Muscle layer of colon (tissue), 2 donors: ENCODE data around the gene CPT1B.

ENCODE experiments used
- H3K27ac ChIP-seq: one replicate; pipeline ENCODE4 v1.7.0; 2013; ENCODE audit warnings: low read depth, mild to moderate bottlenecking, low read length, moderate library complexity
- H3K27me3 ChIP-seq, 2 donors: one replicate each; pipeline ENCODE4 v1.7.0; 2013; ENCODE audit warnings: low read length in 2 of 2, mild to moderate bottlenecking in 2 of 2; ENCODE audit not compliant: insufficient read depth in 2 of 2, control insufficient read depth in 1 of 2
- H3K36me3 ChIP-seq: one replicate; pipeline ENCODE4 v1.7.0; 2013; ENCODE audit warnings: mild to moderate bottlenecking, low read length; ENCODE audit not compliant: insufficient read depth
- H3K4me1 ChIP-seq: one replicate; pipeline ENCODE4 v1.7.0; 2013; ENCODE audit warnings: mild to moderate bottlenecking, low read length; ENCODE audit not compliant: insufficient read depth
- H3K4me3 ChIP-seq, 2 donors: one replicate each; pipeline ENCODE4 v1.7.0; 2013; ENCODE audit warnings: low read length in 2 of 2, low read depth in 1 of 2, mild to moderate bottlenecking in 1 of 2, moderate library complexity in 1 of 2
- H3K9ac ChIP-seq: one replicate; pipeline ENCODE4 v1.7.0; 2013; ENCODE audit warnings: low read length
- H3K9me3 ChIP-seq: one replicate; pipeline ENCODE4 v1.7.0; 2013; ENCODE audit warnings: mild to moderate bottlenecking, low read length
- donor health status: abdominal sarcoma.
- donor health status: Adenocarcinoma of cecum.

Gene CPT1B

DNA sequence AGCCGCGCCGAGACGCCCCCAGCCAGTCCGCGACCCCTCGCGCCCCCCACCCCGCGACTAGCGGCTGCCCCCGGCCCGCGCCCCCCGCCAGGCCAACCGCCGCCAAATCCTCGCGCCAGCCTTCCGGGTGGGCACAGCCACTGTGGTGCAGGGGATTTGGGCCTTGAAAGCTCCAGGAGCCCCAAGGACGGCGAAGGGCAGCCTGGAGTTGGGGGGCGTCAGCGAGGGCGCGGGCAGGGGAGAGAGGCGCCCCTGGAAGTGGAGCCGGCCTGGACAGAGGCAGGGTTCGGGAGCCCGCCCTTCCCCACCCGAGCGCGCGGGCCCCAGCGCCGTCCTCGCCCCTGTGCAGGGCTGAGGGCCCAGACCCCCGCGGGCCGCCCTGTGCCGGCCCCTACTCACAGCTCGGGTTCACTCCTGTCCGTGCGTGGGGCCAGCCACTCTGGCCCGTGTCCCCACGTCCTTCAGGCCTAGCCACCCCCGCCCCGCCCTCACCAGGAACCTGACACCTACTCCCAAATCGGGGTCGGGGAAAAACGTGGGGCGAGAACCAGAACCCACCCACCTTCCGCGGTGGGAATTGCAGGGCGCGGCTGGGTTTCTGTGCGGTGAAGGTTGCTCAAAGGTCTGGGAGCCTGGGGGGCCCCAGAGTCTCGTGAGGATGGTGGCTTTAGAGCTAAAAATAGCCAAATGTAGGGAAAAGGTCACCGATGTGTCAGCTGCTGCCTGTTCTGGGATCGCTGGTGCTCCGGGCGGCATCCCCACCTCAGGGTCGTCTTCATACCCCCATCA, at the start of gene CPT1B:
Gene CPT1B, minus strand, starts transcription at position 441 of the 789 bp plus-strand sequence. CDS start 512 bp downstream, outside the sequence.
- Histone ChIP-seq H3K9ac (no peak within 1 kb of the TSS), H3K36me3 (peaks cover 4% of the 10 kb centered on the region), H3K4me1 (peaks cover 18% of the 10 kb centered on the region), H3K9me3 (no peaks in the 10 kb centered on the region), H3K27ac (no peak within 1 kb of the TSS), H3K27me3 (peaks cover 0 to 15% of the 10 kb centered on the region in 2 donors), H3K4me3 (no peak within 1 kb of the TSS)

GRCh38 chr22:50626850-50627641, 48.8 kb upstream of the CPT1B start:
- Histone ChIP-seq H3K27me3 (no peaks in the 10 kb centered on the region), H3K4me1 (peaks cover 14% of the 10 kb centered on the region), H3K36me3 (no peaks in the 10 kb centered on the region), H3K27ac (peak overlapping the region; percentile 84), H3K9ac (no peak overlapping the region), H3K9me3 (no peaks in the 10 kb centered on the region), H3K4me3 (peak overlapping the region; percentile 72 to 76)

GRCh38 chr22:50626314-50626849, 48.2 kb upstream of the CPT1B start:
- no peaks in the 10 kb centered on the region for H3K9me3 ChIP-seq
- H3K9ac ChIP-seq, result no peak overlapping the region
- no peak overlapping the region for H3K27ac ChIP-seq
- no peaks in the 10 kb centered on the region for H3K36me3 ChIP-seq
- no peak overlapping the region for H3K4me3 ChIP-seq
- H3K27me3 ChIP-seq, result peaks cover 0 to 2% of the 10 kb centered on the region in 2 donors
- H3K4me1 ChIP-seq, result peaks cover 14% of the 10 kb centered on the region

DNA sequence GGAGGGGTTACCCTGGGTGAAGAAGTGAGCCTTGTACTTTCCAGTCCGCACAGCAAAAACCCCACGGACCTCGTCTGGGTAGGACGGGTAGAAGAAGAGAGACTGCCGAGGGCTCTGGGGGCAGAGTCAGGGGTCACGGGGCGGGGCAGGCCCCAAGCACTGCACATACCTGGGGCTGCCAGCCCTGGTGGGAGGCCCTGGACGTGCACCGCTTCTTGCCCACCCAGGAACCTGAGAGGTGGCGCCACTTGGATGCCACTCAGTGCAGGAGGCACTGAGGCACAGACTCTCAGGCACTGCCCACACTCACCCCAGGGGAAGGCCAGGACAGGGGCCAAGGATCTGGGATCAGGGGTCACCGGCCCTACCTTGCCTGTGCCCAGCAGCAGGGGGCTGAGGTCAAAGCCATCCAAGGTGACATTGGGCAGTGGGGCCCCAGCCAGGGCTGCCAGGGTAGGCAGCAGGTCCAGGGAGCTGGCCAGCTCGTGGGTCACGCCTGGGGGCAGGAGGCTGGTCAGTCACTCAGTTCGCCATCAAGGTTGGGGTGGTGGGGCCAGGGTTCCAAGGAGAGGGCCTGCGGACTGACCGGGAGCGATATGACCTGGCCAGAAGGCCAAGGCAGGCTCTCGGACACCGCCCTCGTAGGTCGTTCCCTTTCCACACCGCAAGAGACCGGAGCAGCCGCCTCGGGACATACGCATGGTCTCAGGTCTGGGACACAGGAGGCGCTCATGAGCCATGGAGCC, 47.5 kb upstream of the CPT1B start:
- Histone ChIP-seq H3K9ac (no peak overlapping the region), H3K27me3 (peaks cover 0 to 9% of the 10 kb centered on the region in 2 donors), H3K36me3 (no peaks in the 10 kb centered on the region), H3K27ac (no peak overlapping the region), H3K9me3 (no peaks in the 10 kb centered on the region), H3K4me1 (peaks cover 14% of the 10 kb centered on the region), H3K4me3 (no peak overlapping the region)

DNA sequence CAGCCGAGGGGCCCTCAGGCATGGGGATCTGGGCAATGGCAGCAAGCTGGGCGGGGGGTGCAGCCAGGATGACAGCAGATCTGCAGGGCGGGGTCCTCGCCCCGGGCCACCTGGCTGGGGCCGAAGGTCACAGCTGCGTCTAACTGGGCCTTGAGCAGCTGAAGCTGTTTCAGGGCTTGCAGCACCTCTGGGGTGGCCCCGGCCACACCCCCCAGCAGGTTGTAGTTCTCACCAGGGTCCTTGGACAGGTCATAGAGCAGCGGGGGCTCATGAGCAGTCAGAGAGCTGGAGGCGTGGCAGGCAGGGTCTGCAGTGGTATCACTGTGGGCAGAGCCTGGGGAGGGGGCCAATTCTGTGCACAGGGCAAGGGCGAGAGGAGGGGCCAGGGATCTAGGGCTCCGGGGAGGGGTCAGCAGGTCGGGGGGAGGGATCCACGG, 46.9 kb upstream of the CPT1B start:
- Histone ChIP-seq H3K4me1 (peaks cover 14% of the 10 kb centered on the region), H3K27ac (no peak overlapping the region), H3K27me3 (peaks cover 0 to 11% of the 10 kb centered on the region in 2 donors), H3K36me3 (no peaks in the 10 kb centered on the region), H3K9me3 (no peaks in the 10 kb centered on the region), H3K4me3 (no peak overlapping the region), H3K9ac (no peak overlapping the region)

- Histone ChIP-seq H3K27me3 (peaks cover 5 to 11% of the 10 kb centered on the region in 2 donors), H3K9me3 (no peaks in the 10 kb centered on the region), H3K27ac (no peak overlapping the region), H3K4me3 (no peak overlapping the region), H3K9ac (no peak overlapping the region), H3K36me3 (no peaks in the 10 kb centered on the region), H3K4me1 (peaks cover 14% of the 10 kb centered on the region)
Observed at GRCh38 chr22:50624347-50625130, 46.3 kb upstream of the CPT1B start.

GRCh38 chr22:50622723-50623327, 44.6 kb upstream of the CPT1B start:
- Histone ChIP-seq H3K9me3 (no peaks in the 10 kb centered on the region), H3K4me3 (no peak overlapping the region), H3K9ac (no peak overlapping the region), H3K36me3 (no peaks in the 10 kb centered on the region), H3K4me1 (peaks cover 6% of the 10 kb centered on the region), H3K27me3 (peaks cover 7 to 11% of the 10 kb centered on the region in 2 donors), H3K27ac (no peak overlapping the region)

- Histone ChIP-seq H3K27ac (no peak overlapping the region), H3K36me3 (no peaks in the 10 kb centered on the region), H3K9ac (no peak overlapping the region), H3K4me3 (no peak overlapping the region), H3K4me1 (peaks cover 1% of the 10 kb centered on the region), H3K27me3 (peaks cover 7 to 11% of the 10 kb centered on the region in 2 donors), H3K9me3 (no peaks in the 10 kb centered on the region)
Observed at GRCh38 chr22:50621948-50622722, 43.9 kb upstream of the CPT1B start.

- H3K9me3 ChIP-seq, result no peaks in the 10 kb centered on the region
- H3K4me1 ChIP-seq, result no peaks in the 10 kb centered on the region
- H3K4me3 ChIP-seq, result no peak overlapping the region
- H3K9ac ChIP-seq, result no peak overlapping the region
- no peak overlapping the region for H3K27ac ChIP-seq
- peaks cover 7 to 11% of the 10 kb centered on the region in 2 donors for H3K27me3 ChIP-seq
- H3K36me3 ChIP-seq, result no peaks in the 10 kb centered on the region
Observed at GRCh38 chr22:50621356-50621880, 43.2 kb upstream of the CPT1B start.
